ENCODE data around the gene NHS.

DNA sequence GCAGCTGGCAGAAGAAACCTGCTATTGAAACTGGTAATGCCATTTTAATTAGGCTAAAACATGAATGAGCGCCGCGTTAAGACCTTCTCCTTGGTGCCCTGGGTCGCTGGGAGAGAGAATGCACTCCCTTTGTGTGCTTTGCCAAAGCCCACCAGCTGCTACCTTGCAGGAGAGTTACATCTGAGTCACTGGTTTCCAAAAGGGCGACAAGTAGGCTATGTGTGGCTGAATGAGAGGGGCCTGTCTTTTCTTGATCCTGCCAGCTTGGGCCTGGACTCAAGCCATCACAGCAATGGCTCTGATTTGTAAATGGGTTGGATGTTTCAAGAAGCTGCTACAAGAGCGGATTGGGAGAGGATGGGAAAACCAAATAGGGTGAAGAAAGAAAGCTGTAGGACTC is 81.5 kb downstream of the NHS start:
- TF ChIP-seq POLR2AphosphoS5 (IDR thresholded peaks at IDR 0.05; ENCODE audit: low read depth, low read length), result no peak
- TF ChIP-seq SIN3A (IDR thresholded peaks at IDR 0.05; ENCODE audit: borderline replicate concordance, insufficient read depth, low read length), result no peak
- no peak for TF ChIP-seq TAF1 (IDR thresholded peaks at IDR 0.05; ENCODE audit: borderline replicate concordance, insufficient read depth, low read length)
- TF ChIP-seq, protein P1, sequence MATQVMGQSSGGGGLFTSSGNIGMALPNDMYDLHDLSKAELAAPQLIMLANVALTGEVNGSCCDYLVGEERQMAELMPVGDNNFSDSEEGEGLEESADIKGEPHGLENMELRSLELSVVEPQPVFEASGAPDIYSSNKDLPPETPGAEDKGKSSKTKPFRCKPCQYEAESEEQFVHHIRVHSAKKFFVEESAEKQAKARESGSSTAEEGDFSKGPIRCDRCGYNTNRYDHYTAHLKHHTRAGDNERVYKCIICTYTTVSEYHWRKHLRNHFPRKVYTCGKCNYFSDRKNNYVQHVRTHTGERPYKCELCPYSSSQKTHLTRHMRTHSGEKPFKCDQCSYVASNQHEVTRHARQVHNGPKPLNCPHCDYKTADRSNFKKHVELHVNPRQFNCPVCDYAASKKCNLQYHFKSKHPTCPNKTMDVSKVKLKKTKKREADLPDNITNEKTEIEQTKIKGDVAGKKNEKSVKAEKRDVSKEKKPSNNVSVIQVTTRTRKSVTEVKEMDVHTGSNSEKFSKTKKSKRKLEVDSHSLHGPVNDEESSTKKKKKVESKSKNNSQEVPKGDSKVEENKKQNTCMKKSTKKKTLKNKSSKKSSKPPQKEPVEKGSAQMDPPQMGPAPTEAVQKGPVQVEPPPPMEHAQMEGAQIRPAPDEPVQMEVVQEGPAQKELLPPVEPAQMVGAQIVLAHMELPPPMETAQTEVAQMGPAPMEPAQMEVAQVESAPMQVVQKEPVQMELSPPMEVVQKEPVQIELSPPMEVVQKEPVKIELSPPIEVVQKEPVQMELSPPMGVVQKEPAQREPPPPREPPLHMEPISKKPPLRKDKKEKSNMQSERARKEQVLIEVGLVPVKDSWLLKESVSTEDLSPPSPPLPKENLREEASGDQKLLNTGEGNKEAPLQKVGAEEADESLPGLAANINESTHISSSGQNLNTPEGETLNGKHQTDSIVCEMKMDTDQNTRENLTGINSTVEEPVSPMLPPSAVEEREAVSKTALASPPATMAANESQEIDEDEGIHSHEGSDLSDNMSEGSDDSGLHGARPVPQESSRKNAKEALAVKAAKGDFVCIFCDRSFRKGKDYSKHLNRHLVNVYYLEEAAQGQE (IDR thresholded peaks at IDR 0.05; ENCODE audit: insufficient read depth in 1 of 2, low read depth in 2 of 2, low read length in 2 of 2), result no peak

Data from PFSK-1 (cell line).